ENCODE data around the gene SNRPD3.
"Not testable (repeated sequence)": the region's sequence is repeated elsewhere in the genome, so short reads cannot be mapped to it uniquely, and the experiment has no call there.

DNA sequence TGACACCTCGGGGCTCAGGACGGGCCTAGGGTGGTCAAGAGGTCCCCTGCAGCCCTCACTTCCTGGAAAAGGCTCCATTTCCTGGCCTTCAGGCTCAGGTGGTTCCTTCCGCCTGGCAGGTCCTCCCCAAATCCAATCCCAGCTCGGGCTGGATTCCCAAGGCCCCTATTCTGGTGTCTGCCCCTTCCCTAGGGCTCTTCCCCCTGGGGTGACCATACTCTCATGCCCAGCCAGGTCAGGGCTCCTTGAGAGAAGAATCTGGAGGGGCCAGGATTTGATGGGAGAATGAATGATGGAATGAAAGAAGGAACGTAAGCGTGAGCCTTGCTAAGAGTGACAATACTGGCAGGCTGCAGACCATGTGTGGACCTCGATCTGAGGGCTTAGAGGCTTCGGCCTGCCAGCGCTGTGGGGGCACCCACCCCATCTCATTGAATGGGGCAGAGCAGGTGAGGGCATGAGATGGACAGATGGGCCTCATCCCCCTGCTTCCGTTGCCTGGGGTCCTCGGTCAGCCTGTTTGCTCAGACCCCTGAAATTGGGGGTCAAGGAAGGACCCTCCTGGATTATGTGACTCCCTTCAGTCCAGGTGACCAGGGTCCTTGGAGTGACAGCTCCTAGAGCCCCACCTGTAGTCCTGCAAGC is 46.4 kb downstream of the SNRPD3 start:
- TF ChIP-seq, protein P1, sequence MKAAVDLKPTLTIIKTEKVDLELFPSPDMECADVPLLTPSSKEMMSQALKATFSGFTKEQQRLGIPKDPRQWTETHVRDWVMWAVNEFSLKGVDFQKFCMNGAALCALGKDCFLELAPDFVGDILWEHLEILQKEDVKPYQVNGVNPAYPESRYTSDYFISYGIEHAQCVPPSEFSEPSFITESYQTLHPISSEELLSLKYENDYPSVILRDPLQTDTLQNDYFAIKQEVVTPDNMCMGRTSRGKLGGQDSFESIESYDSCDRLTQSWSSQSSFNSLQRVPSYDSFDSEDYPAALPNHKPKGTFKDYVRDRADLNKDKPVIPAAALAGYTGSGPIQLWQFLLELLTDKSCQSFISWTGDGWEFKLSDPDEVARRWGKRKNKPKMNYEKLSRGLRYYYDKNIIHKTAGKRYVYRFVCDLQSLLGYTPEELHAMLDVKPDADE (conservative IDR thresholded peaks at IDR 0.05; ENCODE audit: control insufficient read depth, low read depth, low read length) = not testable (repeated sequence)
- not testable (repeated sequence) for TF ChIP-seq CBX3 (IDR thresholded peaks at IDR 0.05; ENCODE audit: borderline replicate concordance in 1 of 2, low read length in 2 of 2); NFXL1 (CRISPR knock-in tag; IDR thresholded peaks at IDR 0.05); POLR2AphosphoS5 (IDR thresholded peaks at IDR 0.05; ENCODE audit: control insufficient read depth, insufficient read depth, low read depth, low read length); ESRRA (IDR thresholded peaks at IDR 0.05; ENCODE audit: borderline replicate concordance, low read depth); ZNF143 (CRISPR knock-in tag; IDR thresholded peaks at IDR 0.05); DPF2 (IDR thresholded peaks at IDR 0.05)
- TF ChIP-seq, protein P2, sequence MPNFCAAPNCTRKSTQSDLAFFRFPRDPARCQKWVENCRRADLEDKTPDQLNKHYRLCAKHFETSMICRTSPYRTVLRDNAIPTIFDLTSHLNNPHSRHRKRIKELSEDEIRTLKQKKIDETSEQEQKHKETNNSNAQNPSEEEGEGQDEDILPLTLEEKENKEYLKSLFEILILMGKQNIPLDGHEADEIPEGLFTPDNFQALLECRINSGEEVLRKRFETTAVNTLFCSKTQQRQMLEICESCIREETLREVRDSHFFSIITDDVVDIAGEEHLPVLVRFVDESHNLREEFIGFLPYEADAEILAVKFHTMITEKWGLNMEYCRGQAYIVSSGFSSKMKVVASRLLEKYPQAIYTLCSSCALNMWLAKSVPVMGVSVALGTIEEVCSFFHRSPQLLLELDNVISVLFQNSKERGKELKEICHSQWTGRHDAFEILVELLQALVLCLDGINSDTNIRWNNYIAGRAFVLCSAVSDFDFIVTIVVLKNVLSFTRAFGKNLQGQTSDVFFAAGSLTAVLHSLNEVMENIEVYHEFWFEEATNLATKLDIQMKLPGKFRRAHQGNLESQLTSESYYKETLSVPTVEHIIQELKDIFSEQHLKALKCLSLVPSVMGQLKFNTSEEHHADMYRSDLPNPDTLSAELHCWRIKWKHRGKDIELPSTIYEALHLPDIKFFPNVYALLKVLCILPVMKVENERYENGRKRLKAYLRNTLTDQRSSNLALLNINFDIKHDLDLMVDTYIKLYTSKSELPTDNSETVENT (CRISPR knock-in tag; IDR thresholded peaks at IDR 0.05) = not testable (repeated sequence)
- TF ChIP-seq, protein P3, sequence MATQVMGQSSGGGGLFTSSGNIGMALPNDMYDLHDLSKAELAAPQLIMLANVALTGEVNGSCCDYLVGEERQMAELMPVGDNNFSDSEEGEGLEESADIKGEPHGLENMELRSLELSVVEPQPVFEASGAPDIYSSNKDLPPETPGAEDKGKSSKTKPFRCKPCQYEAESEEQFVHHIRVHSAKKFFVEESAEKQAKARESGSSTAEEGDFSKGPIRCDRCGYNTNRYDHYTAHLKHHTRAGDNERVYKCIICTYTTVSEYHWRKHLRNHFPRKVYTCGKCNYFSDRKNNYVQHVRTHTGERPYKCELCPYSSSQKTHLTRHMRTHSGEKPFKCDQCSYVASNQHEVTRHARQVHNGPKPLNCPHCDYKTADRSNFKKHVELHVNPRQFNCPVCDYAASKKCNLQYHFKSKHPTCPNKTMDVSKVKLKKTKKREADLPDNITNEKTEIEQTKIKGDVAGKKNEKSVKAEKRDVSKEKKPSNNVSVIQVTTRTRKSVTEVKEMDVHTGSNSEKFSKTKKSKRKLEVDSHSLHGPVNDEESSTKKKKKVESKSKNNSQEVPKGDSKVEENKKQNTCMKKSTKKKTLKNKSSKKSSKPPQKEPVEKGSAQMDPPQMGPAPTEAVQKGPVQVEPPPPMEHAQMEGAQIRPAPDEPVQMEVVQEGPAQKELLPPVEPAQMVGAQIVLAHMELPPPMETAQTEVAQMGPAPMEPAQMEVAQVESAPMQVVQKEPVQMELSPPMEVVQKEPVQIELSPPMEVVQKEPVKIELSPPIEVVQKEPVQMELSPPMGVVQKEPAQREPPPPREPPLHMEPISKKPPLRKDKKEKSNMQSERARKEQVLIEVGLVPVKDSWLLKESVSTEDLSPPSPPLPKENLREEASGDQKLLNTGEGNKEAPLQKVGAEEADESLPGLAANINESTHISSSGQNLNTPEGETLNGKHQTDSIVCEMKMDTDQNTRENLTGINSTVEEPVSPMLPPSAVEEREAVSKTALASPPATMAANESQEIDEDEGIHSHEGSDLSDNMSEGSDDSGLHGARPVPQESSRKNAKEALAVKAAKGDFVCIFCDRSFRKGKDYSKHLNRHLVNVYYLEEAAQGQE (IDR thresholded peaks at IDR 0.05; ENCODE audit: borderline replicate concordance) = not testable (repeated sequence)
- TF ChIP-seq, protein P3 (CRISPR knock-in tag; IDR thresholded peaks at IDR 0.05; ENCODE audit: low read depth) = not testable (repeated sequence)
- TF ChIP-seq, protein P4, sequence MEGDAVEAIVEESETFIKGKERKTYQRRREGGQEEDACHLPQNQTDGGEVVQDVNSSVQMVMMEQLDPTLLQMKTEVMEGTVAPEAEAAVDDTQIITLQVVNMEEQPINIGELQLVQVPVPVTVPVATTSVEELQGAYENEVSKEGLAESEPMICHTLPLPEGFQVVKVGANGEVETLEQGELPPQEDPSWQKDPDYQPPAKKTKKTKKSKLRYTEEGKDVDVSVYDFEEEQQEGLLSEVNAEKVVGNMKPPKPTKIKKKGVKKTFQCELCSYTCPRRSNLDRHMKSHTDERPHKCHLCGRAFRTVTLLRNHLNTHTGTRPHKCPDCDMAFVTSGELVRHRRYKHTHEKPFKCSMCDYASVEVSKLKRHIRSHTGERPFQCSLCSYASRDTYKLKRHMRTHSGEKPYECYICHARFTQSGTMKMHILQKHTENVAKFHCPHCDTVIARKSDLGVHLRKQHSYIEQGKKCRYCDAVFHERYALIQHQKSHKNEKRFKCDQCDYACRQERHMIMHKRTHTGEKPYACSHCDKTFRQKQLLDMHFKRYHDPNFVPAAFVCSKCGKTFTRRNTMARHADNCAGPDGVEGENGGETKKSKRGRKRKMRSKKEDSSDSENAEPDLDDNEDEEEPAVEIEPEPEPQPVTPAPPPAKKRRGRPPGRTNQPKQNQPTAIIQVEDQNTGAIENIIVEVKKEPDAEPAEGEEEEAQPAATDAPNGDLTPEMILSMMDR (IDR thresholded peaks at IDR 0.05 in 2 of 3, conservative IDR thresholded peaks at IDR 0.05 in 1 of 3; ENCODE audit: insufficient read depth in 2 of 3, low read depth in 1 of 3, low read length in 3 of 3) = not testable (repeated sequence)
